Measurements from ENCODE around the gene IL4. TPM values are rescaled to one million over a fixed set of nuclear protein-coding genes. Genes with fewer than 3 reads are reported as not detected.

The IL4 gene
- total RNA-seq, 2 donors from 2014 or later: not detected

GRCh38 chr5:132679717-132680380, 6.1 kb downstream of the IL4 start:
- DNase-seq (ENCODE audit: low spot score) (no peak), ATAC-seq (ENCODE audit: insufficient number of reproducible peaks, low FRiP score, low read depth) (no peak)
- H3K27ac ChIP-seq: no peak overlapping the region
- no peaks in the 10 kb centered on the region for H3K27me3 ChIP-seq (replicated peaks; ENCODE audit: insufficient read depth)
- no peak for TF ChIP-seq CTCF (IDR thresholded peaks at IDR 0.05)
- peaks cover 6 to 32% of the 10 kb centered on the region in 2 donors for H3K4me1 ChIP-seq (ENCODE audit: control insufficient read depth in 1 of 2, low read depth in 2 of 2)
- no peaks in the 10 kb centered on the region for H3K9me3 ChIP-seq
- no peak overlapping the region for H3K4me3 ChIP-seq
- no peaks in the 10 kb centered on the region for H3K36me3 ChIP-seq

- Histone ChIP-seq H3K9me3 (no peaks in the 10 kb centered on the region), H3K27ac (no peak overlapping the region), H3K4me1 (ENCODE audit: control insufficient read depth in 1 of 2, low read depth in 2 of 2) (peaks cover 4 to 21% of the 10 kb centered on the region in 2 donors), H3K27me3 (replicated peaks; ENCODE audit: insufficient read depth) (no peaks in the 10 kb centered on the region), H3K36me3 (no peaks in the 10 kb centered on the region), H3K4me3 (no peak overlapping the region)
- ATAC-seq (ENCODE audit: insufficient number of reproducible peaks, low FRiP score, low read depth) (no peak), DNase-seq (ENCODE audit: low spot score) (no peak)
- no peak for TF ChIP-seq CTCF (IDR thresholded peaks at IDR 0.05)
Measured at GRCh38 chr5:132680780-132681475, 7.1 kb downstream of the IL4 start.

GRCh38 chr5:132681476-132681831, 7.7 kb downstream of the IL4 start:
- no peaks in the 10 kb centered on the region for H3K36me3 ChIP-seq
- H3K27ac ChIP-seq: no peak overlapping the region
- no peak for ATAC-seq (ENCODE audit: insufficient number of reproducible peaks, low FRiP score, low read depth)
- H3K9me3 ChIP-seq: no peaks in the 10 kb centered on the region
- no peaks in the 10 kb centered on the region for H3K27me3 ChIP-seq (replicated peaks; ENCODE audit: insufficient read depth)
- no peak for DNase-seq (ENCODE audit: low spot score)
- no peak for TF ChIP-seq CTCF (IDR thresholded peaks at IDR 0.05)
- H3K4me3 ChIP-seq: no peak overlapping the region
- H3K4me1 ChIP-seq (ENCODE audit: control insufficient read depth in 1 of 2, low read depth in 2 of 2): peaks cover 4 to 16% of the 10 kb centered on the region in 2 donors

GRCh38 chr5:132681983-132682382, 8.2 kb downstream of the IL4 start:
- no peaks in the 10 kb centered on the region for H3K27me3 ChIP-seq (replicated peaks; ENCODE audit: insufficient read depth)
- no peak for TF ChIP-seq CTCF (IDR thresholded peaks at IDR 0.05)
- DNase-seq (ENCODE audit: low spot score) (no peak), ATAC-seq (ENCODE audit: insufficient number of reproducible peaks, low FRiP score, low read depth) (no peak)
- H3K36me3 ChIP-seq: no peaks in the 10 kb centered on the region
- H3K4me3 ChIP-seq: no peak overlapping the region
- H3K4me1 ChIP-seq (ENCODE audit: control insufficient read depth in 1 of 2, low read depth in 2 of 2): peaks cover 4 to 11% of the 10 kb centered on the region in 2 donors
- H3K9me3 ChIP-seq: no peaks in the 10 kb centered on the region
- H3K27ac ChIP-seq: no peak overlapping the region

- no peak for TF ChIP-seq CTCF (IDR thresholded peaks at IDR 0.05)
- H3K27ac ChIP-seq: no peak overlapping the region
- no peak for ATAC-seq (ENCODE audit: insufficient number of reproducible peaks, low FRiP score, low read depth)
Measured at GRCh38 chr5:132684491-132684890, 10.7 kb downstream of the IL4 start.

More at GRCh38 chr5:132684491-132684890, 10.7 kb downstream of the IL4 start:
- no peak for DNase-seq (ENCODE audit: low spot score)
- no peak overlapping the region for H3K4me3 ChIP-seq
- H3K27me3 ChIP-seq (replicated peaks; ENCODE audit: insufficient read depth): no peaks in the 10 kb centered on the region
- no peaks in the 10 kb centered on the region for H3K36me3 ChIP-seq
- H3K4me1 ChIP-seq (ENCODE audit: control insufficient read depth in 1 of 2, low read depth in 2 of 2): no peaks in the 10 kb centered on the region
- H3K9me3 ChIP-seq: no peaks in the 10 kb centered on the region

Measured in thoracic aorta (tissue), 2 donors.